GM18499 (cell line): ENCODE measurements around the gene MAGI1.
"Not testable (repeated sequence)": the region's sequence is repeated elsewhere in the genome, so short reads cannot be mapped to it uniquely, and the experiment has no call there.

ENCODE experiments used
- ATAC-seq: cut with Tn5 transposase; IDR thresholded peaks from one replicate; pipeline ENCODE4 v1.9.1; 2021; ENCODE audit warnings: moderate number of reproducible peaks; ENCODE audit not compliant: insufficient read depth, unreplicated experiment

The MAGI1 gene

GRCh38 chr3:66038726-66039589, at the start of gene MAGI1:
TSS of gene MAGI1 (minus strand) at chr3:66038918. CDS start at chr3:66038308, 610 bp downstream.
- ATAC-seq: no peak

GRCh38 chr3:66083784-66084213, 45.1 kb upstream of the MAGI1 start:
- no peak for ATAC-seq

GRCh38 chr3:66083096-66083678, 44.5 kb upstream of the MAGI1 start:
- ATAC-seq: no peak

- no peak for ATAC-seq
These were observed 44.0 kb upstream of the MAGI1 start for GRCh38 chr3:66082679-66083078.

- ATAC-seq: no peak
These were observed 41.4 kb upstream of the MAGI1 start for GRCh38 chr3:66080167-66080566.

GRCh38 chr3:66077973-66078372, 39.3 kb upstream of the MAGI1 start:
- no peak for ATAC-seq

GRCh38 chr3:66076861-66077470, 38.2 kb upstream of the MAGI1 start:
- no peak for ATAC-seq

- no peak for ATAC-seq
These were observed 36.6 kb upstream of the MAGI1 start for GRCh38 chr3:66075281-66075680.

GRCh38 chr3:66073464-66074141, 34.9 kb upstream of the MAGI1 start:
- ATAC-seq: no peak

GRCh38 chr3:66068255-66068654, 29.5 kb upstream of the MAGI1 start:
- no peak for ATAC-seq

- ATAC-seq: no peak
These were observed 28.4 kb upstream of the MAGI1 start for GRCh38 chr3:66066963-66067617.

- no peak for ATAC-seq
These were observed 16.6 kb upstream of the MAGI1 start for GRCh38 chr3:66055289-66055688.

GRCh38 chr3:66053550-66054094, 14.9 kb upstream of the MAGI1 start:
- no peak for ATAC-seq

- no peak for ATAC-seq
These were observed 14.2 kb upstream of the MAGI1 start for GRCh38 chr3:66052721-66053549.

- no peak for ATAC-seq
These were observed 12.1 kb upstream of the MAGI1 start for GRCh38 chr3:66050821-66051220.

- no peak for ATAC-seq
These were observed 9.3 kb upstream of the MAGI1 start for GRCh38 chr3:66048051-66048395.

GRCh38 chr3:66047311-66048050, 8.8 kb upstream of the MAGI1 start:
- no peak for ATAC-seq

- not testable (repeated sequence) for ATAC-seq
These were observed 7.6 kb upstream of the MAGI1 start for GRCh38 chr3:66046321-66046720.

GRCh38 chr3:66041828-66042227, 3.1 kb upstream of the MAGI1 start:
- no peak for ATAC-seq
